ENCODE data around the gene CCSER1. TPM values are rescaled to one million over a fixed set of nuclear protein-coding genes. Genes with fewer than 3 reads are reported as not detected.

The CCSER1 gene
- total RNA-seq, 1 experiment from 2014 or later, result 0.05 TPM

DNA sequence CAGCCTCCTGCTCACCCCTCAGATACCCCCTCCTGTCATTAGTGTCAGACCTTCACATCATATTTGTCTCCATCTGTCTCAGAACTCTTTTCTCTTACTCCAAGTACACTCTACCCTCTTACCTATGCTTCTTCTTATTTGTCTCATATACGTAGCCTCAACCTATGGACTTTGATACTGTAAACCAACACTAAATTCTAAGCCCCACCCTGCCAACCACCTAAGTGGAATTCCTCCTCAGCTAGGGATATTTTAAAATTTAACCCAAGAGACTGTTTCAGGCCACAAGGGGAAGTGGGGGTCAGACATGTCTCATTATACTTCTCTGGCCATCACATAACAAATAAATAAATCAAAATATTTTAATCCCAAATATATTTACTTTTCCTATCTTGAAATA, 1398.4 kb downstream of the CCSER1 start:
- in situ Hi-C loops (cut with HindIII; ENCODE audit: low pct_unique_long_range_greater_than_20kb, low sequenced_read_pairs) (no loop called here), intact Hi-C loops (cut with micrococcal nuclease; ENCODE audit: unreplicated experiment) (no loop called here)
- Histone ChIP-seq H3K4me1 (ENCODE audit: control insufficient read depth, insufficient read depth, low read length) (no peaks in the 10 kb centered on the region), H3K36me3 (ENCODE audit: control insufficient read depth, insufficient read depth, low read length) (no peaks in the 10 kb centered on the region), H3K9me3 (ENCODE audit: control insufficient read depth, insufficient read depth, low read depth, low read length) (no peaks in the 10 kb centered on the region), H3K27me3 (ENCODE audit: control insufficient read depth, insufficient read depth, low read length) (no peaks in the 10 kb centered on the region), H3K27ac (ENCODE audit: low read length) (no peak overlapping the region), H3K4me3 (ENCODE audit: low read depth in 2 of 2, low read length in 2 of 2) (no peak overlapping the region)
- ChIA-PET CTCF (no interaction called here), POLR2A (no interaction called here)
- TF ChIP-seq, protein P1, sequence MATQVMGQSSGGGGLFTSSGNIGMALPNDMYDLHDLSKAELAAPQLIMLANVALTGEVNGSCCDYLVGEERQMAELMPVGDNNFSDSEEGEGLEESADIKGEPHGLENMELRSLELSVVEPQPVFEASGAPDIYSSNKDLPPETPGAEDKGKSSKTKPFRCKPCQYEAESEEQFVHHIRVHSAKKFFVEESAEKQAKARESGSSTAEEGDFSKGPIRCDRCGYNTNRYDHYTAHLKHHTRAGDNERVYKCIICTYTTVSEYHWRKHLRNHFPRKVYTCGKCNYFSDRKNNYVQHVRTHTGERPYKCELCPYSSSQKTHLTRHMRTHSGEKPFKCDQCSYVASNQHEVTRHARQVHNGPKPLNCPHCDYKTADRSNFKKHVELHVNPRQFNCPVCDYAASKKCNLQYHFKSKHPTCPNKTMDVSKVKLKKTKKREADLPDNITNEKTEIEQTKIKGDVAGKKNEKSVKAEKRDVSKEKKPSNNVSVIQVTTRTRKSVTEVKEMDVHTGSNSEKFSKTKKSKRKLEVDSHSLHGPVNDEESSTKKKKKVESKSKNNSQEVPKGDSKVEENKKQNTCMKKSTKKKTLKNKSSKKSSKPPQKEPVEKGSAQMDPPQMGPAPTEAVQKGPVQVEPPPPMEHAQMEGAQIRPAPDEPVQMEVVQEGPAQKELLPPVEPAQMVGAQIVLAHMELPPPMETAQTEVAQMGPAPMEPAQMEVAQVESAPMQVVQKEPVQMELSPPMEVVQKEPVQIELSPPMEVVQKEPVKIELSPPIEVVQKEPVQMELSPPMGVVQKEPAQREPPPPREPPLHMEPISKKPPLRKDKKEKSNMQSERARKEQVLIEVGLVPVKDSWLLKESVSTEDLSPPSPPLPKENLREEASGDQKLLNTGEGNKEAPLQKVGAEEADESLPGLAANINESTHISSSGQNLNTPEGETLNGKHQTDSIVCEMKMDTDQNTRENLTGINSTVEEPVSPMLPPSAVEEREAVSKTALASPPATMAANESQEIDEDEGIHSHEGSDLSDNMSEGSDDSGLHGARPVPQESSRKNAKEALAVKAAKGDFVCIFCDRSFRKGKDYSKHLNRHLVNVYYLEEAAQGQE (IDR thresholded peaks at IDR 0.05; ENCODE audit: insufficient read depth in 1 of 2, low read depth in 2 of 2, low read length in 1 of 2), result no peak
- no peak for TF ChIP-seq TCF7L2 (IDR thresholded peaks at IDR 0.05; ENCODE audit: low read depth, low read length)
- TF ChIP-seq, protein P2, sequence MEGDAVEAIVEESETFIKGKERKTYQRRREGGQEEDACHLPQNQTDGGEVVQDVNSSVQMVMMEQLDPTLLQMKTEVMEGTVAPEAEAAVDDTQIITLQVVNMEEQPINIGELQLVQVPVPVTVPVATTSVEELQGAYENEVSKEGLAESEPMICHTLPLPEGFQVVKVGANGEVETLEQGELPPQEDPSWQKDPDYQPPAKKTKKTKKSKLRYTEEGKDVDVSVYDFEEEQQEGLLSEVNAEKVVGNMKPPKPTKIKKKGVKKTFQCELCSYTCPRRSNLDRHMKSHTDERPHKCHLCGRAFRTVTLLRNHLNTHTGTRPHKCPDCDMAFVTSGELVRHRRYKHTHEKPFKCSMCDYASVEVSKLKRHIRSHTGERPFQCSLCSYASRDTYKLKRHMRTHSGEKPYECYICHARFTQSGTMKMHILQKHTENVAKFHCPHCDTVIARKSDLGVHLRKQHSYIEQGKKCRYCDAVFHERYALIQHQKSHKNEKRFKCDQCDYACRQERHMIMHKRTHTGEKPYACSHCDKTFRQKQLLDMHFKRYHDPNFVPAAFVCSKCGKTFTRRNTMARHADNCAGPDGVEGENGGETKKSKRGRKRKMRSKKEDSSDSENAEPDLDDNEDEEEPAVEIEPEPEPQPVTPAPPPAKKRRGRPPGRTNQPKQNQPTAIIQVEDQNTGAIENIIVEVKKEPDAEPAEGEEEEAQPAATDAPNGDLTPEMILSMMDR (IDR thresholded peaks at IDR 0.05), result no peak
- TF ChIP-seq POLR2AphosphoS5 (IDR thresholded peaks at IDR 0.05; ENCODE audit: low read depth, low read length), result no peak
- no peak for TF ChIP-seq SIN3A (IDR thresholded peaks at IDR 0.05; ENCODE audit: borderline replicate concordance, insufficient read depth, low read depth, low read length)
- no peak for DNase-seq (ENCODE audit: low read depth, low spot score)
- BruUV-seq (replicated peaks), result no TSS peak
- ATAC-seq, result no peak

DNA sequence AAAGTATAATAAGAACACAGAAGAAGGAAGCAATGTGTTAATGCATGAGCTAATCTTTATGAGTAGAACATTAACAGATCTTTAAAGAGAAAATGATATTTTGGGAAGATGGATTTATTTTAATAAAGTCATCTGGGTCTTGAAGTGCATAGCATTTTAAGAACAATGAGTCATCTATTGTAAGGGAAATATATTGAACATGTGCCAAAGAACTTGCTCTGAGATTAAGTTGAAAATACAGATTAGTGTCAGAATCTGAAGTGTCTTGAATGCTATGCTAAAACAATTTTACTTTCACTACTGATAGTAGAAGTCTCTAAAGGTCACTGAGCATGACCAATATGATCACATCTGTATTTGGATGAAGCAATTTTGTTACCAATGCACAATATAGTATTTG, 1399.9 kb downstream of the CCSER1 start:
- in situ Hi-C loops (cut with HindIII; ENCODE audit: low pct_unique_long_range_greater_than_20kb, low sequenced_read_pairs) (no loop called here), intact Hi-C loops (cut with micrococcal nuclease; ENCODE audit: unreplicated experiment) (no loop called here)
- no peak overlapping the region for H3K27ac ChIP-seq (ENCODE audit: low read length)
- ATAC-seq (no peak), DNase-seq (ENCODE audit: low read depth, low spot score) (no peak)
- no peaks in the 10 kb centered on the region for H3K4me1 ChIP-seq (ENCODE audit: control insufficient read depth, insufficient read depth, low read length)
- POLR2A ChIA-PET, result no interaction called here
- H3K27me3 ChIP-seq (ENCODE audit: control insufficient read depth, insufficient read depth, low read length), result no peaks in the 10 kb centered on the region
- no TSS peak for BruUV-seq (replicated peaks)
- H3K9me3 ChIP-seq (ENCODE audit: control insufficient read depth, insufficient read depth, low read depth, low read length), result no peaks in the 10 kb centered on the region
- CTCF ChIA-PET, result no interaction called here
- no peak overlapping the region for H3K4me3 ChIP-seq (ENCODE audit: low read depth in 2 of 2, low read length in 2 of 2)
- TF ChIP-seq SIN3A (IDR thresholded peaks at IDR 0.05; ENCODE audit: borderline replicate concordance, insufficient read depth, low read depth, low read length) (no peak), TCF7L2 (IDR thresholded peaks at IDR 0.05; ENCODE audit: low read depth, low read length) (no peak), POLR2AphosphoS5 (IDR thresholded peaks at IDR 0.05; ENCODE audit: low read depth, low read length) (no peak)
- TF ChIP-seq, protein P2 (IDR thresholded peaks at IDR 0.05), result no peak
- TF ChIP-seq, protein P1 (IDR thresholded peaks at IDR 0.05; ENCODE audit: insufficient read depth in 1 of 2, low read depth in 2 of 2, low read length in 1 of 2), result no peak
- no peaks in the 10 kb centered on the region for H3K36me3 ChIP-seq (ENCODE audit: control insufficient read depth, insufficient read depth, low read length)
